A549 (cell line): ENCODE data around the gene CCDC90B.

Experiments
- KDM1A ChIP-seq: fragments of 200-600 bp; sonication (generic); IDR thresholded peaks from 2 replicates; pipeline ENCODE4 v1.6.1; 2016; ENCODE audit warnings: low read depth, mild to moderate bottlenecking
- POLR2AphosphoS2 ChIP-seq: conservative IDR thresholded peaks from 2 replicates; pipeline ENCODE4 v1.6.1; 2012; ENCODE audit warnings: low read length, improper control_type of control experiment, inconsistent platforms
- TF ChIP-seq, protein P1 (sequence below): fragments of >200 bp; sonication (Bioruptor Twin); formaldehyde crosslinking; IDR thresholded peaks from 3 replicates; pipeline ENCODE4 v1.5.1; 2016
- TF ChIP-seq, protein P2 (sequence below): fragments of 450-650 bp; IDR thresholded peaks from 2 replicates; pipeline ENCODE4 v1.6.1; 2014; ENCODE audit warnings: antibody characterized with exemption

DNA sequence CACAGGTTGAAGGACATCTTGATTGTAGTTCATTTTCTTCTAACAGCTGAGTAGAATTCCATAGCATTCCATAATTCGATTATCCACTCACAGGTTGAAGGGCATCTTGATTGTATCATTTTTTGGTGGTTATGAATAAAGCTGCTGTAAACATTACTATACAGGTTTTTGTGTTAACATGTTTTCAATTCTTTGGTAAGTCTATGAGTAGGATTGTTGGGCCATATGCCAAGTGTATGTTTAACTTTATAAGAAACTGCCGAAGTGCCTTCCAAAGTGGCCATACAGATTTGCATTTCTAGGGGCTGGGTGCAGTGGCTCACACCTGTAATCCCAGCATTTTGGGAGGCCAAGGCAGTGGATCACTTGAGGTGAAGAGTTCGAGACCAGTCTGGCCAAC lies 48.1 kb downstream of the CCDC90B start:
- TF ChIP-seq, protein P1, sequence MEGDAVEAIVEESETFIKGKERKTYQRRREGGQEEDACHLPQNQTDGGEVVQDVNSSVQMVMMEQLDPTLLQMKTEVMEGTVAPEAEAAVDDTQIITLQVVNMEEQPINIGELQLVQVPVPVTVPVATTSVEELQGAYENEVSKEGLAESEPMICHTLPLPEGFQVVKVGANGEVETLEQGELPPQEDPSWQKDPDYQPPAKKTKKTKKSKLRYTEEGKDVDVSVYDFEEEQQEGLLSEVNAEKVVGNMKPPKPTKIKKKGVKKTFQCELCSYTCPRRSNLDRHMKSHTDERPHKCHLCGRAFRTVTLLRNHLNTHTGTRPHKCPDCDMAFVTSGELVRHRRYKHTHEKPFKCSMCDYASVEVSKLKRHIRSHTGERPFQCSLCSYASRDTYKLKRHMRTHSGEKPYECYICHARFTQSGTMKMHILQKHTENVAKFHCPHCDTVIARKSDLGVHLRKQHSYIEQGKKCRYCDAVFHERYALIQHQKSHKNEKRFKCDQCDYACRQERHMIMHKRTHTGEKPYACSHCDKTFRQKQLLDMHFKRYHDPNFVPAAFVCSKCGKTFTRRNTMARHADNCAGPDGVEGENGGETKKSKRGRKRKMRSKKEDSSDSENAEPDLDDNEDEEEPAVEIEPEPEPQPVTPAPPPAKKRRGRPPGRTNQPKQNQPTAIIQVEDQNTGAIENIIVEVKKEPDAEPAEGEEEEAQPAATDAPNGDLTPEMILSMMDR: no peak
- no peak for TF ChIP-seq POLR2AphosphoS2
- TF ChIP-seq, protein P2, sequence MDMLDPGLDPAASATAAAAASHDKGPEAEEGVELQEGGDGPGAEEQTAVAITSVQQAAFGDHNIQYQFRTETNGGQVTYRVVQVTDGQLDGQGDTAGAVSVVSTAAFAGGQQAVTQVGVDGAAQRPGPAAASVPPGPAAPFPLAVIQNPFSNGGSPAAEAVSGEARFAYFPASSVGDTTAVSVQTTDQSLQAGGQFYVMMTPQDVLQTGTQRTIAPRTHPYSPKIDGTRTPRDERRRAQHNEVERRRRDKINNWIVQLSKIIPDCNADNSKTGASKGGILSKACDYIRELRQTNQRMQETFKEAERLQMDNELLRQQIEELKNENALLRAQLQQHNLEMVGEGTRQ: no peak
- no peak for TF ChIP-seq KDM1A
